HuH-7.5 (cell line): ENCODE results near the gene CPS1.

Experiments
- DNase-seq: peaks from one replicate; pipeline ENCODE4 v3.0.0; 2011; ENCODE audit warnings: low spot score

The CPS1 gene

GRCh38 chr2:210686401-210686800, 130.0 kb downstream of the CPS1 start:
- no peak for DNase-seq

GRCh38 chr2:210687786-210688470, 131.5 kb downstream of the CPS1 start:
- no peak for DNase-seq

- DNase-seq, result no peak
Measured at GRCh38 chr2:210707900-210708299, 151.5 kb downstream of the CPS1 start.

DNA sequence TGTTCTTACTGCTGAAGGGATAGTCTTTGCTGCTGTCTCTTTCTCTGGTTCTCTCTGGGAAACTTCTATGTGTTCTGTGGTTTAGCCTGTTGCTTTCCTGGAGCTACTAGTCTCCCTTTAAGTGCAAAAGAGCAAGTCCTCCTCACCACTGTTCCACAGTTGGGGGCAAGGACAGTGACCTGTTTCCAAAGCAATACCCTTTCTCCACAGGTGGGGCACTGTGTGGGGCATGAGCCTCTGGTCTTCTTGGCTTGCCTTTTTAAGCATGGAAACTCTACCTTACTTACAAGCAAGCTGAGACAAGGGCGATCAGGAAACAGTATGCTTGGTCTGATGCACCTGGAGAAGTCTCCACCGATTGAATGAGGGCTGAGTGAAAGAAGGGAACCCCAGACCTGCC, 156.7 kb downstream of the CPS1 start:
- no peak for DNase-seq

DNA sequence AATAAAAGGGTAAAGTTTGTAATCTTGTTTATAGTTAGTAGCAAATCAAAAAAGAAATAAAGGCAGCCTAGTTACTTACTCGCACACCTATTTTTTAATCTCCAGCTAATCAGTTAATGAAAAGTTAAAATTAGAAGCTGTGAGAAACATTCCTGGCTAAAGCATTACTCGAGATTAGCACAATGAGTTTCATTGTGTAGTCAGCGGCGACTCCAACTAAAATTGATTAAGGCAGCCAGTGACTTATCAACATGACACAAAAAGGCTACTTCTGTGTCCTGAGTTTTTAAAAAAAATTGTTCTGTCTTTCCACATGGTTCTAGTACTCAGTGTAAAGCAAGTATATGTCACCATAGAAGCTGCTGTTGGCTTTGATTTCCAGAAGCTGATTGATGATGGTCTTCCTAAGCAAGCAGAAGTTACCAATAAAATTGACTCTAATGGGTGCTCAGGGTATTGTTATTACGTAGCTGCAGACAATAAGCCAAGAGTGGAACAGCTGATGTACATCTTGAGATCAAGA, 159.2 kb downstream of the CPS1 start:
- no peak for DNase-seq

DNA sequence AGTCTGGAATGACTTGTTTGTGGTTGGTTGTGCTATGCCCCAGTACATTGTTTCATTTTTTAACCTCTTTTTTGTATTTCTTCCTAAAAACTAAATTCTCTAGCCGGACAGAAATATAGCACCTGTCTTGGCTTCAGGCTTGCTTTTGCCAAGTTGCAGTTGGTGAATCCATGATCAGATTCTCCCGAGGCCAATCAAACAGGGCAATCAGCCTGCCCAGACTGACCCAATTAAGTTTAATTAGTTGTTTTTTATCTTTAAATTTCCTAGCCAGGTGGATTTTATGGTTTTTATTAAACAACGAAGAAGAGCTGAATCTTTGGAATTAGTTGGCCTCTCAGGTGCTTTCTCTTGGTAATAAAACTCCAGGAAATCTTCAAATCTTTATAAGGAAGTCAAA, 162.1 kb downstream of the CPS1 start:
- no peak for DNase-seq

DNA sequence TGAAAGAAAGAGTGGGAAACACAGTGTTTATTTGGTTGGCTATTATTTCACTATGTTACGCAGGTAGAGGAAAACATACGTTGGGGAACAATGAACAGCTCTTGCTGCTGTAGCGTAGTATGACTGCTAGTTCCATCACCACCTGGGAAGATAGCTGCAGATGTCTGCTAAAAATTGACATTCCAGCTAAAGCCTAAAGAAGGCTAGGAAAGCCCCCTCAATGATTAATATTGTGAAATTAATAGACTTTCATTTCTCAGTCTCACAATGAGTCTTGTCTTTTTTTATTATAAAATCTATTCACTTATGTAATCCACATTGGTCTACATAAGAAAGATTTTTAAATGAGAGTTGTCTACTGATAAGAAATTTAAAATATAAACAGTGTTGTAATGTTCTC, 165.7 kb downstream of the CPS1 start:
- DNase-seq, result no peak

DNA sequence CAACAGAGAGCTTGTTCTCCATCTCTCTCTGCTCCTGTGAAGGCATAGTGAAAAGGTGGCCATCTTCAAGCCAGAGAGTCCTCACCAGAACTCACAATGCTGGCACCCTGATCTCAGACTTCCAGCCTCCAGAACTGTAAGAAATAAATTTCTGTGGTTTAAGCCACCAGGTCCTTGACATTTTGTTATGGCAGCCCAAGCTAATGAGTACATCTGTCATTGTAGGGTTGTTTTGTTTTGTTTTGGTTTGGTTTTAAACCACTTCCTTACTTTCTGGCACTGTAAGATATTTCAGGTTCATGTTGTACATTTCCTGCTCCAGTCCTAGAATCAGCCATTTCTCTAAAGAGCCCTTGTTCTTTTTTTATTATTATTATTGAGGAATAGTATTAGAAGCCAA, 171.2 kb downstream of the CPS1 start:
- DNase-seq, result no peak
